GM20431 (cell line): ENCODE results near the gene KRTAP5-5.
"Not testable (repeated sequence)": the region's sequence is repeated elsewhere in the genome, so short reads cannot be mapped to it uniquely, and the experiment has no call there.

Experiments
- in situ Hi-C: fragments of 300-500 bp; cut with MseI, MboI; formaldehyde crosslinking; loops from one replicate; pipeline ENCODE4 v1.15.0; 2020; ENCODE audit warnings: low sequenced_read_pairs; ENCODE audit not compliant: unreplicated experiment

The KRTAP5-5 gene

DNA sequence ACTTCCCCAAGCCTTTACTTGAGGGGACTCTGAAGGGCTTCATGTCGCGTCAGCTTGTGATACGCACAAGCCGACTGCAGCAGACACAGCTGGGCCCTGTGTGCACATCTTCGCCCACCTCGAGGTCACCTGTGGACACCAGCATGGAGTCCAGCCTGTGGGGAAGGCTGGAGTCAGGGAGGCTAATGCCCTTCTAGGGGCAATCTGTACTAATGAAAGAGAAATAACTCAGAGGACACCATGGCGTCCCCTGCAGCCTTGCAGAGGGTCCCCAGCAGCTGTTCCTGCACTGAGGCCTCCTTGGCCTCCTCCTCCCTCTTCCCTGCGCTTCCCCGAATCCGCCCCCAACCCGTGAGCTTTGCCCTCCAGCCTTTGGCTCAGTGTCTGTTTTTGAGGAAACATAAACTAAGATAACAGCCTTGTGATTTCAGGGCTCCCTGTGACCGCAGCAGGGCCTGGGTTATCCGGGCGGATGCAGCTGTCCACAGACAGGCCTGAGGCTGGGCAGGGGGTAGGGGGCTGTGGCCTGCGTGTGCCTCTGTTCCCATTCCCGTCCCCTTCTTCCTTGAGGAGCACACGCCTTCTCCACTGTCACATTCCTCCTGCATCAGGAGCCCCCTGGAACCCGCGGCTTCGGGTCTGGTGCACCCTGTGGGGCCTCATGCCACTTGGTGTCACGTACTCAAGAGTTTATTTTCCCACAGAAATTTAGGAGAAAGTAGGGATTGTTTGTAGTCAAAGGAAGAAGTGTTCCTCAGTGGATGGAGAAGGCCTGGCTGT lies 25.0 kb downstream of the KRTAP5-5 start:
- in situ Hi-C loops, result no loop called here

GRCh38 chr11:1655168-1656060 lies 25.8 kb downstream of the KRTAP5-5 start:
- in situ Hi-C loops, result no loop called here

DNA sequence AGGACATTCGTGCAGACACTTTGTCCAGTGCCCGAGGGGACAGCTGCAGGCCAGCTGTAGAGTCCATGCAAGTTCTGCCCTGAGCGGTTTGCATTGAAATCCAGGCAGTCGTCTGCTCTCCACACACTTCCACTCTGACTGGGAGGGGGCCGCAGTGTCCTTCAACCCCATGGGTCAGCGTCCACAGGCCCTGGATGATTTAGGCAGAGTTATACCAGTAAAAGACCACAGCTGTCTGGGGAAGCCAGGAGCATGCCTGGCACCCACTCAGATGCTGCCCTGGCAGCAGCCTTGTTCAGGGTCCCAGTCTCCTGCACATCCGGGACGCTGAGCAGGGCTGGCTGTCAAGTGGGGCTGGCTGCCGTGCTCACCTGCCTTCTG lies 26.5 kb downstream of the KRTAP5-5 start:
- in situ Hi-C loops, result no loop called here

- in situ Hi-C loops, result no loop called here
These were observed 27.1 kb downstream of the KRTAP5-5 start for GRCh38 chr11:1656670-1657069.

GRCh38 chr11:1659506-1659905 lies 29.9 kb downstream of the KRTAP5-5 start:
- in situ Hi-C loops, result no loop called here

DNA sequence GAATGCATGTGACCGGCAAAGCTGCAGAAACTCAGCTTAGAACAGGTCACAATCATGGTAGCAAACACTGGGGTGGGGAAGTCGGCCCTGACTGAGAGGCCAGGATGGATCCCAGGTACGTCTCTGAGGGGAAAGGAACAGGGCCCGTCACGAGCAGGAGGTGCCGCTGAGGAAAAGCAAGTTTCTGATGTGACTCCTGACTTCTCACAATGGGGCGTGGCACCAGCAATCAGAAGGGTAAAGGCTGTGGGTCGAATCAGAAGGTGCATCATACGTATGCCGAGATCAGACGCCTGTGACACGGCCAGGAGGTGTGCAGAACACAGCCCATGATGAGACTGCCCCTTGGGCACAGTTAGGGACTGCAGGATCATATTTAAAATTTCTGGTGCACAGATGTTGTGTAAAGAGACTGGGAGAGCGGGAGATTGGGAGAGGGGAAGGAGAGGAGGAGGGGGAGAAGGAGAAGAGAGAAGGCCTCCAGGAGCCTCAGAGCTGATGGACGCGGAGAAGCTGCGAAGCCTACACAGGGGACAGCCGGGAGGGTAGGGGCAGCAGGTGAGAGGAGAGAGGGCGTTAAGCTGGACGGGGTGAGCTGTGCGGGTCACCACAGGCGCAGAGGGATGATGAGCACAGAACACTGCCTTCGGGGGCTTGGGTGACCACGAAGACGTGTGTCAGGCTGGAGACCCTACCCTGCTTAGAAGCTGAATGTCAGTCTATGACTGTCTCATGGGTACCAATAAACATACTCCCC lies 30.7 kb downstream of the KRTAP5-5 start:
- in situ Hi-C loops, result no loop called here

DNA sequence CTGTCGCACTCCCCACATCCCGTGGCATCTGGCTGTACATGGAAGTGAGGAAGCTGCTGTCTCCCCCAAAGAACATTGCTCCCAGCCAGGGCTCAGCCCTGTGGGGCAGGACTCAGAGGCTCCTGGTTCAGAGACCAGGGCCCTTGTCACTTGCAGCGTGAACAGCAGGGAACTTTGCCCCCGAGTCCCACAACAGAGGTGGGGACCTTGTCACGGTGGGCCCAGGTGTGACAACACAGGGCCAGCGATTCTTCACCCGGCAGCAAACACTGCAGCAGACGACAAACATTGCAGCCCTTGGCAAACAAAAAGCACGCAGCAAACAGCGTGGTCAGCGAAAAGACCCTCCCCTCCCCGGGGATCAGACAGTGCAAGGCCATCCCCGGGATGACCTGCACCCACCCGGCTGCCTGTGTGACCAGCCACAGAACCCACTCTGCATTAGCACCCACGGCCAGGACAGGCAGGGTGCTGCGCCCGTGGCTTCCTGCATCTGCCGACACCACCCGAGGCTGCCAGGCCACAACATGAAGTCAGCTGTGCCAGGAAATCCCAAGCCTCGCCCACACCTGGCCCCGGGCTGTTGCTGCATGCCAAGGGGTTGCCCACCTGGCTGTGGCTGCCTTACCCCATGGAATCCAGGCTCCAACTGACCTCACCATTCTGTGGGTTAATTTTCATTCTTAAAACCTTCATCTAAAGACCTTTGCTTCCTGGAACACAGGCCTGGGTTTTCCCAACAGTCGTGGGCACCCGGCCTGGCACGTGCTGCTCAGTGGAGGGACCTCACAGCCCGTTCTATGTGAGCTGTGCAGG lies 32.1 kb downstream of the KRTAP5-5 start:
- in situ Hi-C loops, result not testable (repeated sequence)

DNA sequence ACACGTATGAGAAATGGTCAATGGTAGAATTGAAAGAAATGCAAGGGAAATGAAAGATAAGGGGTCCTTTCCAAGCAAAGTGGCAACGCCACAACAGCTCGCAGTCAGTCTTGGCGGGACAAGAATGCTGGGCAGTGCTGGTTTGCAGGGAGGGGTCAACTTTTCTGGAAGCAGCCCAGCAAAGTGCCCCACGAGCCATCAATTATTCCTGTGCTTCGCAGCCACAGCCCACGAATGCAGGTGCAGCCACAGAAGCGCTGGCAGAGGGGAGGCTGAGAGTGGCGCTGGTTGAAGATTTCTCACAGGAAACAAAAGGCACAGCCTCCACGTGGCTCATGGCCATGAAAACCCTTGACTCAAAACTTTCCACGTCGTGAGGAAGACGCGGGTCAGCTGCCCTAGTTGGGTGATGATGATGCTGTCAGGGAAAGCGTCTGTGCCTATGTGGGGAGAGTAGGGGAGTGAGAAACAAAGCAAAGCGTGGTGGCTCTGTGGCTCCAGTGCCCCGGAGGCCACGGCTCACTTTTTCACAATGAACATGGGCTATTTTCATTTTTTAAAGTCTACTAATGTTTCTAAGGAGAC lies 33.2 kb downstream of the KRTAP5-5 start:
- in situ Hi-C loops, result not testable (repeated sequence)

DNA sequence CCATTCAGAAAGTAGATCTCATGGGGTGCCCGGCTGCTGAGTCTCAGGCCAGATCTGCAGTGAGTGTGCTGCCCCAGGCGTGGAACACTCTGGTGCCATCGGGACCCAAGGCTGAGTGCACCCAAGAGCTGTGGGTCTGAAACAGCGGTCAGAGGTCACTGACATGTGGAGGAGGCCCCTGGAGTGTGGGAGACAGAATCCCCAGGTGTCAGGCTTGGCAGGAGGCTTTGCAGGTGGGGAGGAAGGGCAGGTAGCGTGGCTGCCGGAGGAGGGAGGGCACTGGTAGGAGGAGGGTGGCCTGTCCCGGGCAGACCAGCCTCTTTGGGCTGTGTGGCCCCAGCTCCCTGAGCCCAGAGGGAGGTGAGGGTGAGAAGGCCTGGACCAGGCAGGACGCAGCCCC lies 35.7 kb downstream of the KRTAP5-5 start:
- in situ Hi-C loops, result no loop called here

DNA sequence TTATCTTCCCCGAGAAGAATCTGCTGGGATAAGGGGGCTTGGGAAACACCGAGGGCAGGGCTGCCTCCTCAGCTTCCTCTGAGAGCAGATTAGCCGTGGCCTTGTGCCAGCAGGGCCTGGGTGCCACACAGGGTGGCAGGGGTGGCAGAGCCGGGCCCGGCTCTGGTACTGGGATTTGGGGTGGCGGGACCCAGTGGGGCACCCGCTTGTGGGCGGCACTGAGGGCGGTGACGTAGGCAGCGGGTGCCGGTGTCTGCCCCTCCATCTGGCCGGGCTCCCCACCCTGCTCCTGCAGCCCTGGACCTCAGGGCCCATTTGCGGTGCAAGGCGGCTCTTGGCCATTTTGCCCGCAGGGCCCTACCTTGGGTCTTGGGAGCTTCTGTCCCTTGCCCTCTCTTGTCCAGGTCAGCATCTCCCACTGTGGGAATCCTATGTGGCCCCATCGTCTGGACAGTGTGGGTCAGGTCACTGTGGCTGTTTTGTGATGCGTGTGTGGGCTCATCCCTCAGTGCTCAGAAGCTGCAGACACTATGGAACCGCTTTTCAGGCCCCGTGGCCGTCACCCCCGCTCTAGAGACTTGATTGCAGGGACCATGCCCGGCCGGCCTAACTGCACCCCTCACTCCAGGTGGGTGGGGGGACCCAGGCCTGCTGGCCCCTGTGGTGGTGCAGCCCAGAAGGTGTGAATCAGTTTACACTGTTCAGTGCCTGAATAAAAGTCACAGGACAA lies 37.7 kb downstream of the KRTAP5-5 start:
- in situ Hi-C loops, result no loop called here

- in situ Hi-C loops, result no loop called here
These were observed 38.3 kb downstream of the KRTAP5-5 start for GRCh38 chr11:1667906-1668305.

DNA sequence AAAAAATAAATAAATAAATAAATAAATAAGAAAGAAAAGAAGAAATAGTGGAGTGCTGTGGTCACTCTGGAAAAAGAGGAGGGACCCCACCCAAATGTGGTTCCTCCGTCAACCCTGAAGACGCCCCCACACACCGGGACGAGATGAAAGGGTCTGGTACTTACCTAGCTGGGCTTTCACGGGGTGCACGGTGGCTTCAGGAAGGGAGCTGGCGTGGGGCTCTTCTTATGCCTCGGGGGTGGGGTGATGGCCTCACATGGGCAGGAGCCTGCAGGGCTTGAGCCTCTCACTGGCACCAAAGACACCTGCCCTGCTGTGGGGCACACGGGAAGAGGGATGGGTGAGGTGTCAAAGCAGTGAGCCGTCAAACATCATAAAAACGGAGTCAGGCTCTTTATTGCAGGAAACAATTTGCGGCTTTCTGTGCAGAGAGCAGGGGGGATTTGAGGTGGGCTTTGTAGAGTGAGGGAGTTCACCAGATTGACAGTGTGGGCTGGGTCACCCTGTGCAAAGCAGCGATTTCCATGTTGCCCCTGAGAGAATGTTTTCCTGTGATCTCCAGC lies 39.4 kb downstream of the KRTAP5-5 start:
- in situ Hi-C loops, result no loop called here

- in situ Hi-C loops, result no loop called here
These were observed 40.1 kb downstream of the KRTAP5-5 start for GRCh38 chr11:1669546-1670218.

DNA sequence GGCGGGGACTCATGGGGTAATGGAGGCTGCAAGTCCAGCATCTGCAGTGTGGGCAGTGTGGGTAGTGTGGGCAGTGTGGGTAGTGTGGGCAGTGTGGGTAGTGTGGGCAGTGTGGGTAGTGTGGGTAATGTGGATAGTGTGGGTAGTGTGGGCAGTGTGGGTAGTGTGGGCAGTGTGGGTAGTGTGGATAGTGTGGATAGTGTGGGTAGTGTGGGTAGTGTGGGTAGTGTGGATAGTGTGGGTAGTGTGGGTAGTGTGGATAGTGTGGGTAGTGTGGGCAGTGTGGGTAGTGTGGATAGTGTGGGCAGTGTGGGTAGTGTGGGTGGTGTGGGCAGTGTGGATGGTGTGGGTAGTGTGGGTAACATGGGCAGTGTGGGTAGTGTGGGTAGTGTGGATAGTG lies 40.9 kb downstream of the KRTAP5-5 start:
- in situ Hi-C loops, result not testable (repeated sequence)

DNA sequence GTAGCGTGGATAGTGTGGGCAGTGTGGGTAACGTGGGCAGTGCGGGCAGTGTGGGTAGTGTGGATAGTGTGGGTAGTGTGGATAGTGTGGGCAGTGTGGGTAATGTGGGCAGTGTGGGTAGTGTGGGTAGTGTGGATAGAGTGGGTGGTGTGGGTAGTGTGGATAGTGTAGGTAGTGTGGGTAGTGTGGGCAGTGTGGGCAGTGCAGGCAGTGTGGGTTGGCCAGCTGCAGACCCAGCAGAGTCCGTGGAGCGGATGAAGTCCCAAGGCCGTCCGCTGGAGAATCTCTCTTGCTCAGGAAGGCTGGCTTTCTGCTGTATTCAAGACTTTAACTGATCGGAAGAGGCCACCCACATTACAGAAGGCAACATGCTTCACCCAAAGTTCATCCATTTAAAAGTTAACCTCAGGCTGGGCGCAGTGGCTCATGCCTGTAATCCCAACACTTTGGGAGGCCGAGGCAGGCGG lies 41.4 kb downstream of the KRTAP5-5 start:
- in situ Hi-C loops, result no loop called here

DNA sequence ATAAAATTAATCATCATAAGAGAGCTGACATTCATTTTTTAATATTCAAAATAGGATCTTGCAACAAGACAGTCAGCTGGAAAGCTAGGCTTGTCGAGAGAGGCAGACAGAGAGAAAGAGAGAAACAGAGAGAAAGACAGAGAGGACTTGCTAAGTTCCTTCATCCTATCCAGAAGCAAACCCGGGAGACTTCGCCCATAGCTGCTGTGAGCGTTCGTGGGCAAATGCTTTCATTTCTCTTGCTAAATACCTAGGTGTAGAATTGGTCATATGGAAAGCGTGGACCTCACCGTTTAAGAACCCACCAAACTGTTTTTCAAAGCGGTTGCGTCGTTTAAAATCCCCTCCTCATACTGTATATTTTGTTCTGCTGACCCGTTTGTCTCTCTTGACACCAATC lies 42.1 kb downstream of the KRTAP5-5 start:
- in situ Hi-C loops, result no loop called here

- in situ Hi-C loops, result no loop called here
These were observed 43.2 kb downstream of the KRTAP5-5 start for GRCh38 chr11:1672613-1673350.
